Panc1 (cell line): ENCODE results near the gene HEMK1.

ENCODE experiments used
- CTCF ChIP-seq: fragments of 450-650 bp; IDR thresholded peaks from 2 replicates; pipeline ENCODE4 v1.5.1; 2017; ENCODE audit warnings: mild to moderate bottlenecking
- POLR2AphosphoS5 ChIP-seq: IDR thresholded peaks from 2 replicates; pipeline ENCODE4 v1.6.1; 2012; ENCODE audit warnings: mild to moderate bottlenecking, low read depth, low read length, moderate library complexity
- SIN3A ChIP-seq: IDR thresholded peaks from 2 replicates; pipeline ENCODE4 v1.6.1; 2012; ENCODE audit warnings: low read depth, mild to moderate bottlenecking, low read length, moderate library complexity, borderline replicate concordance; ENCODE audit not compliant: insufficient read depth
- TCF7L2 ChIP-seq: IDR thresholded peaks from 2 replicates; pipeline ENCODE4 v1.6.1; 2011; ENCODE audit warnings: mild to moderate bottlenecking, low read depth, low read length, inconsistent platforms
- TF ChIP-seq, protein P1 (sequence below), 2 experiments: IDR thresholded peaks; 2 replicates each; pipeline ENCODE4 v1.6.1; 2011 to 2012; ENCODE audit warnings: low read depth in 2 of 2, control low read depth in 1 of 2, low read length in 1 of 2, mild to moderate bottlenecking in 1 of 2, moderate library complexity in 1 of 2; ENCODE audit not compliant: insufficient read depth in 1 of 2

DNA sequence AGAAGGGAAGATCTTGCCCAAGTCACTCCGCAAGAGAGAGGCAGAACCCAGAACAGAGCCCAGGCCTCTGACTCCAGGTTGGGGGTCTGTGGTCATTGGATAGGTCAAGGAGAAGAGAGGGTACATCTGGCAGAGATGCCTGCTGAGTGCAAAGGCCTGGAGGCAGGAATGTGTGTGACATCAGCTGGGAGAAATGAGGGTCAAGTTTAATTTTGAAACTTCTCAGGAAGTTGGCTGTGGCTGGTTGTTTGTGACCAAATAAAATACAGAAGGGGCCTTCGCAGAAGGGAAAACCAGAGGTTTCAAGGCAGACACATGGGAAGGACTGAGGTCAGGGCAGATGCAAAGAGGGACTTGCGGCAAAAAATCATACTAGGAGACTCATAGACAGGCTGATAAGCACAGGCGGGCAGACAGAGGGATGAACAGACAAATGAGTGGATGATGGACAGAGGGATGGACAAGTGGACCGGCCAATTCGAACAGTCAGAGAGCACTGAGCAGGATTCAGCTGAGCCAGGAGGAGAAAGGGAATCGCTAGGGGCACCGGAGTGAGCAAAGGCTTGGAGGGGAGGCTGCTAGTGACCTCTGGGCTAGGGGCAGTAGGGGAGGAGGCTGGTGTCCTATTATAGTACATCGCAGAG, 37.1 kb upstream of the HEMK1 start:
- TF ChIP-seq CTCF (no peak), TCF7L2 (no peak), POLR2AphosphoS5 (no peak), SIN3A (no peak)
- TF ChIP-seq, protein P1, sequence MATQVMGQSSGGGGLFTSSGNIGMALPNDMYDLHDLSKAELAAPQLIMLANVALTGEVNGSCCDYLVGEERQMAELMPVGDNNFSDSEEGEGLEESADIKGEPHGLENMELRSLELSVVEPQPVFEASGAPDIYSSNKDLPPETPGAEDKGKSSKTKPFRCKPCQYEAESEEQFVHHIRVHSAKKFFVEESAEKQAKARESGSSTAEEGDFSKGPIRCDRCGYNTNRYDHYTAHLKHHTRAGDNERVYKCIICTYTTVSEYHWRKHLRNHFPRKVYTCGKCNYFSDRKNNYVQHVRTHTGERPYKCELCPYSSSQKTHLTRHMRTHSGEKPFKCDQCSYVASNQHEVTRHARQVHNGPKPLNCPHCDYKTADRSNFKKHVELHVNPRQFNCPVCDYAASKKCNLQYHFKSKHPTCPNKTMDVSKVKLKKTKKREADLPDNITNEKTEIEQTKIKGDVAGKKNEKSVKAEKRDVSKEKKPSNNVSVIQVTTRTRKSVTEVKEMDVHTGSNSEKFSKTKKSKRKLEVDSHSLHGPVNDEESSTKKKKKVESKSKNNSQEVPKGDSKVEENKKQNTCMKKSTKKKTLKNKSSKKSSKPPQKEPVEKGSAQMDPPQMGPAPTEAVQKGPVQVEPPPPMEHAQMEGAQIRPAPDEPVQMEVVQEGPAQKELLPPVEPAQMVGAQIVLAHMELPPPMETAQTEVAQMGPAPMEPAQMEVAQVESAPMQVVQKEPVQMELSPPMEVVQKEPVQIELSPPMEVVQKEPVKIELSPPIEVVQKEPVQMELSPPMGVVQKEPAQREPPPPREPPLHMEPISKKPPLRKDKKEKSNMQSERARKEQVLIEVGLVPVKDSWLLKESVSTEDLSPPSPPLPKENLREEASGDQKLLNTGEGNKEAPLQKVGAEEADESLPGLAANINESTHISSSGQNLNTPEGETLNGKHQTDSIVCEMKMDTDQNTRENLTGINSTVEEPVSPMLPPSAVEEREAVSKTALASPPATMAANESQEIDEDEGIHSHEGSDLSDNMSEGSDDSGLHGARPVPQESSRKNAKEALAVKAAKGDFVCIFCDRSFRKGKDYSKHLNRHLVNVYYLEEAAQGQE (IDR thresholded peaks at IDR 0.05; ENCODE audit: insufficient read depth in 1 of 2, low read depth in 2 of 2, low read length in 1 of 2): no peak
